Adrenal gland (tissue), 5 donors: ENCODE results near the gene SLC26A2.

Experiments used
- POLR2A ChIP-seq, 2 donors: fragments of 450-650 bp; IDR thresholded peaks; one replicate each; pipeline ENCODE4 v1.6.1; 2017; ENCODE audit warnings: antibody characterized with exemption in 2 of 2, mild to moderate bottlenecking in 2 of 2, moderate library complexity in 1 of 2
- TF ChIP-seq, protein P1 (sequence below), 6 experiments: fragments of 450-650 bp in 4 of 6; fragments of 200-600 bp in 2 of 6; sonication (generic) in 1 of 6; IDR thresholded peaks; 1 replicate in 5 of 6; 2 replicates in 1 of 6; pipeline versions ENCODE4 v1.5.1 to v1.8.0; 2016 to 2021; ENCODE audit warnings: antibody characterized with exemption in 6 of 6, mild to moderate bottlenecking in 2 of 6, moderate library complexity in 1 of 6
- donor health status: DM: no; HTN: no; CAD: no.

DNA sequence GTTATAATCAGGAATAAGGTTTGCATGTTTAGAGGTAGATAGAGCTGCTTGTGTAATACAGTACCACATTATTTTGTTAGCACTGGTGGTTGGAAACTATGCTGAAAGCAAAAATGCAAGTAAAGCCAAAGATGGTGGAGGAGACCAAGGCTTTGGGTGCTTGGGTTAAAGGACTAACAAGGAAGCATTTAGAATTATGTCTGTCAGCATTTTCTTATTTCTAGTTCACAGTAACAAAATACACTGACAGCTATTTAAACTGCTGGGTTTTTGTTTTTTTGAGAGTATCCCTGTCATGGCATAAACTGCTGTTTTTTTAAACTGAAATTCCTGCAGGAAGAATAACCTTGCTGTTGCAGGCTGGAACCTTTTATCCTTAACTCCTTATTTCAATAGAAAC is 46.5 kb downstream of the SLC26A2 start:
- TF ChIP-seq, protein P1, sequence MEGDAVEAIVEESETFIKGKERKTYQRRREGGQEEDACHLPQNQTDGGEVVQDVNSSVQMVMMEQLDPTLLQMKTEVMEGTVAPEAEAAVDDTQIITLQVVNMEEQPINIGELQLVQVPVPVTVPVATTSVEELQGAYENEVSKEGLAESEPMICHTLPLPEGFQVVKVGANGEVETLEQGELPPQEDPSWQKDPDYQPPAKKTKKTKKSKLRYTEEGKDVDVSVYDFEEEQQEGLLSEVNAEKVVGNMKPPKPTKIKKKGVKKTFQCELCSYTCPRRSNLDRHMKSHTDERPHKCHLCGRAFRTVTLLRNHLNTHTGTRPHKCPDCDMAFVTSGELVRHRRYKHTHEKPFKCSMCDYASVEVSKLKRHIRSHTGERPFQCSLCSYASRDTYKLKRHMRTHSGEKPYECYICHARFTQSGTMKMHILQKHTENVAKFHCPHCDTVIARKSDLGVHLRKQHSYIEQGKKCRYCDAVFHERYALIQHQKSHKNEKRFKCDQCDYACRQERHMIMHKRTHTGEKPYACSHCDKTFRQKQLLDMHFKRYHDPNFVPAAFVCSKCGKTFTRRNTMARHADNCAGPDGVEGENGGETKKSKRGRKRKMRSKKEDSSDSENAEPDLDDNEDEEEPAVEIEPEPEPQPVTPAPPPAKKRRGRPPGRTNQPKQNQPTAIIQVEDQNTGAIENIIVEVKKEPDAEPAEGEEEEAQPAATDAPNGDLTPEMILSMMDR (IDR thresholded peaks at IDR 0.05): no peak
- TF ChIP-seq POLR2A (IDR thresholded peaks at IDR 0.05): no peak
